ENCODE measurements around the gene CEBPG. TPM values are rescaled to one million over a fixed set of nuclear protein-coding genes. Genes with fewer than 3 reads are reported as not detected.
A peak's percentile ranks its signal among the peaks of the same experiment; 100 is the strongest.

Gene CEBPG
- polyA plus RNA-seq, 2 donors = 18.3 to 20.6 TPM

GRCh38 chr19:33387351-33388230, 14.1 kb downstream of the CEBPG start:
- no peak overlapping the region for H3K27ac ChIP-seq (ENCODE audit: low read depth in 2 of 2, low read length in 1 of 2)
- 95 to 96% methylated on average over 39 of the region's 39 CpGs for WGBS, 2 donors
- no peaks in the 10 kb centered on the region for H3K27me3 ChIP-seq (ENCODE audit: control insufficient read depth in 1 of 2, insufficient read depth in 2 of 2, low read length in 2 of 2)
- no peak overlapping the region for H3K4me3 ChIP-seq (ENCODE audit: low read depth in 1 of 2, low read length in 2 of 2)
- H3K9me3 ChIP-seq (ENCODE audit: control insufficient read depth in 2 of 2, insufficient read depth in 1 of 2, low read depth in 1 of 2, low read length in 1 of 2) = no peaks in the 10 kb centered on the region
- peaks cover 7 to 38% of the 10 kb centered on the region in 2 donors for H3K4me1 ChIP-seq (ENCODE audit: control insufficient read depth in 2 of 2, insufficient read depth in 2 of 2, low read length in 1 of 2)
- peaks cover 0 to 25% of the 10 kb centered on the region in 2 donors for H3K36me3 ChIP-seq (ENCODE audit: control insufficient read depth in 2 of 2, insufficient read depth in 2 of 2, low read length in 1 of 2)

GRCh38 chr19:33388231-33388724, 14.8 kb downstream of the CEBPG start:
- 73 to 83% methylated on average over 13 of the region's 13 CpGs for WGBS, 2 donors
- H3K27me3 ChIP-seq (ENCODE audit: control insufficient read depth in 1 of 2, insufficient read depth in 2 of 2, low read length in 2 of 2) = no peaks in the 10 kb centered on the region
- no peak overlapping the region for H3K4me3 ChIP-seq (ENCODE audit: low read depth in 1 of 2, low read length in 2 of 2)
- H3K4me1 ChIP-seq (ENCODE audit: control insufficient read depth in 2 of 2, insufficient read depth in 2 of 2, low read length in 1 of 2) = peaks cover 7 to 39% of the 10 kb centered on the region in 2 donors
- H3K36me3 ChIP-seq (ENCODE audit: control insufficient read depth in 2 of 2, insufficient read depth in 2 of 2, low read length in 1 of 2) = peaks cover 0 to 25% of the 10 kb centered on the region in 2 donors
- no peak overlapping the region for H3K27ac ChIP-seq (ENCODE audit: low read depth in 2 of 2, low read length in 1 of 2)
- H3K9me3 ChIP-seq (ENCODE audit: control insufficient read depth in 2 of 2, insufficient read depth in 1 of 2, low read depth in 1 of 2, low read length in 1 of 2) = no peaks in the 10 kb centered on the region

- Histone ChIP-seq H3K36me3 (ENCODE audit: control insufficient read depth in 2 of 2, insufficient read depth in 2 of 2, low read length in 1 of 2) (peaks cover 0 to 21% of the 10 kb centered on the region in 2 donors), H3K4me3 (ENCODE audit: low read depth in 1 of 2, low read length in 2 of 2) (no peak overlapping the region), H3K27ac (ENCODE audit: low read depth in 2 of 2, low read length in 1 of 2) (peak overlapping the region; percentile 47 to 58), H3K27me3 (ENCODE audit: control insufficient read depth in 1 of 2, insufficient read depth in 2 of 2, low read length in 2 of 2) (no peaks in the 10 kb centered on the region), H3K9me3 (ENCODE audit: control insufficient read depth in 2 of 2, insufficient read depth in 1 of 2, low read depth in 1 of 2, low read length in 1 of 2) (no peaks in the 10 kb centered on the region), H3K4me1 (ENCODE audit: control insufficient read depth in 2 of 2, insufficient read depth in 2 of 2, low read length in 1 of 2) (peaks cover 7 to 42% of the 10 kb centered on the region in 2 donors)
- WGBS, 2 donors = 79 to 85% methylated on average over 26 to 28 of the region's 28 CpGs
Measured at GRCh38 chr19:33388725-33389420, 15.4 kb downstream of the CEBPG start.

- Histone ChIP-seq H3K27ac (ENCODE audit: low read depth in 2 of 2, low read length in 1 of 2) (peak overlapping the region; percentile 47 to 57), H3K27me3 (ENCODE audit: control insufficient read depth in 1 of 2, insufficient read depth in 2 of 2, low read length in 2 of 2) (no peaks in the 10 kb centered on the region), H3K4me1 (ENCODE audit: control insufficient read depth in 2 of 2, insufficient read depth in 2 of 2, low read length in 1 of 2) (peaks cover 7 to 48% of the 10 kb centered on the region in 2 donors), H3K4me3 (ENCODE audit: low read depth in 1 of 2, low read length in 2 of 2) (no peak overlapping the region), H3K36me3 (ENCODE audit: control insufficient read depth in 2 of 2, insufficient read depth in 2 of 2, low read length in 1 of 2) (peaks cover 0 to 21% of the 10 kb centered on the region in 2 donors), H3K9me3 (ENCODE audit: control insufficient read depth in 2 of 2, insufficient read depth in 1 of 2, low read depth in 1 of 2, low read length in 1 of 2) (no peaks in the 10 kb centered on the region)
- WGBS, 2 donors = 51 to 54% methylated on average over 22 of the region's 22 CpGs
Measured at GRCh38 chr19:33389421-33390100, 16.1 kb downstream of the CEBPG start.

GRCh38 chr19:33390101-33390907, 16.8 kb downstream of the CEBPG start:
- Histone ChIP-seq H3K9me3 (ENCODE audit: control insufficient read depth in 2 of 2, insufficient read depth in 1 of 2, low read depth in 1 of 2, low read length in 1 of 2) (no peaks in the 10 kb centered on the region), H3K27ac (ENCODE audit: low read depth in 2 of 2, low read length in 1 of 2) (peak overlapping the region; percentile 5 to 57), H3K27me3 (ENCODE audit: control insufficient read depth in 1 of 2, insufficient read depth in 2 of 2, low read length in 2 of 2) (no peaks in the 10 kb centered on the region), H3K4me1 (ENCODE audit: control insufficient read depth in 2 of 2, insufficient read depth in 2 of 2, low read length in 1 of 2) (peaks cover 7 to 52% of the 10 kb centered on the region in 2 donors), H3K36me3 (ENCODE audit: control insufficient read depth in 2 of 2, insufficient read depth in 2 of 2, low read length in 1 of 2) (peaks cover 0 to 21% of the 10 kb centered on the region in 2 donors), H3K4me3 (ENCODE audit: low read depth in 1 of 2, low read length in 2 of 2) (no peak overlapping the region)
- 27 to 38% methylated on average over 19 of the region's 19 CpGs for WGBS, 2 donors

- no peaks in the 10 kb centered on the region for H3K27me3 ChIP-seq (ENCODE audit: control insufficient read depth in 1 of 2, insufficient read depth in 2 of 2, low read length in 2 of 2)
- peaks cover 7 to 55% of the 10 kb centered on the region in 2 donors for H3K4me1 ChIP-seq (ENCODE audit: control insufficient read depth in 2 of 2, insufficient read depth in 2 of 2, low read length in 1 of 2)
- 77 to 82% methylated on average over 24 of the region's 24 CpGs for WGBS, 2 donors
- H3K36me3 ChIP-seq (ENCODE audit: control insufficient read depth in 2 of 2, insufficient read depth in 2 of 2, low read length in 1 of 2) = peaks cover 0 to 18% of the 10 kb centered on the region in 2 donors
- no peak overlapping the region for H3K4me3 ChIP-seq (ENCODE audit: low read depth in 1 of 2, low read length in 2 of 2)
- H3K9me3 ChIP-seq (ENCODE audit: control insufficient read depth in 2 of 2, insufficient read depth in 1 of 2, low read depth in 1 of 2, low read length in 1 of 2) = no peaks in the 10 kb centered on the region
- H3K27ac ChIP-seq (ENCODE audit: low read depth in 2 of 2, low read length in 1 of 2) = peak overlapping the region in 1 of 2 donors; percentile 5
Measured at GRCh38 chr19:33390908-33391630, 17.6 kb downstream of the CEBPG start.

GRCh38 chr19:33391631-33392249, 18.2 kb downstream of the CEBPG start:
- 60 to 62% methylated on average over 11 to 12 of the region's 12 CpGs for WGBS, 2 donors
- H3K4me1 ChIP-seq (ENCODE audit: control insufficient read depth in 2 of 2, insufficient read depth in 2 of 2, low read length in 1 of 2) = peaks cover 7 to 55% of the 10 kb centered on the region in 2 donors

More at GRCh38 chr19:33391631-33392249, 18.2 kb downstream of the CEBPG start:
- H3K27me3 ChIP-seq (ENCODE audit: control insufficient read depth in 1 of 2, insufficient read depth in 2 of 2, low read length in 2 of 2) = no peaks in the 10 kb centered on the region
- peaks cover 0 to 13% of the 10 kb centered on the region in 2 donors for H3K36me3 ChIP-seq (ENCODE audit: control insufficient read depth in 2 of 2, insufficient read depth in 2 of 2, low read length in 1 of 2)
- H3K9me3 ChIP-seq (ENCODE audit: control insufficient read depth in 2 of 2, insufficient read depth in 1 of 2, low read depth in 1 of 2, low read length in 1 of 2) = no peaks in the 10 kb centered on the region
- H3K4me3 ChIP-seq (ENCODE audit: low read depth in 1 of 2, low read length in 2 of 2) = no peak overlapping the region
- H3K27ac ChIP-seq (ENCODE audit: low read depth in 2 of 2, low read length in 1 of 2) = no peak overlapping the region
